Caco-2 (cell line): ENCODE data around the gene ESRRB. TPM values are rescaled to one million over a fixed set of nuclear protein-coding genes. Genes with fewer than 3 reads are reported as not detected.

ENCODE experiments used
- BruUV-seq: library from RNA; stranded (reverse); fragments of 400-500 nt; replicated peaks from 2 replicates; lab custom pipeline; 2021; lab: Mats Ljungman, UMichigan
- CTCF ChIA-PET: fragments of 300-600 bp; sonication (Branson Sonifier 250); formaldehyde crosslinking; loops from one replicate; lab custom pipeline; 2022; ENCODE audit warnings: antibody characterized with exemption; lab: Charles Lee
- POLR2A ChIA-PET: fragments of 300-600 bp; sonication (Branson Sonifier 250); formaldehyde crosslinking; loops from one replicate; lab custom pipeline; 2022; ENCODE audit warnings: antibody characterized with exemption; lab: Charles Lee
- DNase-seq, 2 experiments: peaks; one replicate each; pipeline versions ENCODE4 v3.0.0 to v3.0.0-alpha.2; 2020 to 2022
- H3K27me3 ChIP-seq: replicated peaks from 2 replicates; pipeline ENCODE4 v1.6.0; 2011; ENCODE audit warnings: low read length; ENCODE audit not compliant: control insufficient read depth, insufficient read depth
- H3K36me3 ChIP-seq: 2 replicates; pipeline ENCODE4 v1.5.1; 2011; ENCODE audit warnings: low read length; ENCODE audit not compliant: control insufficient read depth, insufficient read depth
- H3K4me1 ChIP-seq: fragments of 250-450 bp; sonication (Bioruptor Pico); 2 replicates; pipeline ENCODE4 v1.5.1; 2020; ENCODE audit warnings: mild to moderate bottlenecking
- H3K4me3 ChIP-seq: 2 replicates; pipeline ENCODE4 v1.5.1; 2011; ENCODE audit warnings: low read depth, mild to moderate bottlenecking, control low read depth, low read length
- H3K9me3 ChIP-seq: fragments of 250-450 bp; sonication (Bioruptor Pico); 2 replicates; pipeline ENCODE4 v1.5.1; 2020; ENCODE audit warnings: mild to moderate bottlenecking, moderate library complexity
- H3K27ac Mint-ChIP-seq: one replicate; pipeline ENCODE4 v1.8.0; 2022; ENCODE audit warnings: mixed read lengths; ENCODE audit not compliant: unreplicated experiment
- H3K27me3 Mint-ChIP-seq: one replicate; pipeline ENCODE4 v1.8.0; 2022; ENCODE audit warnings: mixed read lengths; ENCODE audit not compliant: insufficient read depth, unreplicated experiment
- H3K36me3 Mint-ChIP-seq: one replicate; pipeline ENCODE4 v1.8.0; 2022; ENCODE audit warnings: mild to moderate bottlenecking, mixed read lengths; ENCODE audit not compliant: insufficient read depth, unreplicated experiment
- H3K4me1 Mint-ChIP-seq: one replicate; pipeline ENCODE4 v1.8.0; 2022; ENCODE audit warnings: low read depth, mixed read lengths; ENCODE audit not compliant: unreplicated experiment
- H3K4me3 Mint-ChIP-seq: one replicate; pipeline ENCODE4 v1.8.0; 2022; ENCODE audit warnings: mild to moderate bottlenecking, moderate library complexity, mixed read lengths; ENCODE audit not compliant: unreplicated experiment
- H3K9me3 Mint-ChIP-seq: one replicate; pipeline ENCODE4 v1.8.0; 2022; ENCODE audit warnings: mixed read lengths; ENCODE audit not compliant: unreplicated experiment
- CTCF ChIP-seq, 2 experiments: fragments of 200-600 bp in 1 of 2; IDR thresholded peaks; 1 replicate in 1 of 2; 2 replicates in 1 of 2; pipeline versions ENCODE4 v1.5.1 to v1.8.0; 2011 to 2022; ENCODE audit warnings: antibody characterized with exemption in 1 of 2, control low read depth in 1 of 2, inconsistent platforms in 1 of 2, low read depth in 1 of 2, low read length in 1 of 2, mild to moderate bottlenecking in 1 of 2, moderate library complexity in 1 of 2; ENCODE audit not compliant: insufficient read depth in 1 of 2, severe bottlenecking in 1 of 2, unreplicated experiment in 1 of 2
- intact Hi-C: fragments of 100-400 bp; cut with micrococcal nuclease; formaldehyde crosslinking; loops from one replicate; pipeline ENCODE4 v1.10.0; 2022; ENCODE audit not compliant: unreplicated experiment
- total RNA-seq: library from RNA; stranded (reverse); gene quantifications from 2 replicates; pipeline ENCODE4 v1.2.3, GENCODE V29; 2022

The ESRRB gene
- total RNA-seq, 1 experiment from 2014 or later: not detected

DNA sequence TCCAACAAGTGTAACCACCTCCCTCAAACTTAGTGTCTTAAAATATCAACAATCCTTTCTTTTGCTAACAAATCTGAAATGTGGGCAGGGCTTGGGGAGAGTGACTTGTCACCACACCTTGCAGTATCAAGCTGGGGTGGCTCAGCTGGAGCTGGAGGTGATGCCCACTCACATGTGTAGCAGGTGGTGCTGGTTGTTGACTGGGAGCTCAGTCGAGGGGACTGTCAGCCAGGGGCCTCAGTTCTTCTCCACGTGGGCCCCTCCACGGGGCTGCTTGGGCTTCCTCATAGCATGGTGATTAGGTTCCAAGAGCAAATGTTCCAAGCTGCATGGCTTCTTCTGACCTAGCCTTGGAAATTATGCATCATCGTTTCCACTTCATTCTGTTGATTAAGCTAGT, 32.6 kb upstream of the ESRRB start:
- H3K4me1 ChIP-seq: no peaks in the 10 kb centered on the region
- no peaks in the 10 kb centered on the region for H3K36me3 ChIP-seq
- no peak for TF ChIP-seq CTCF (IDR thresholded peaks at IDR 0.05; ENCODE audit: insufficient read depth in 1 of 2, low read depth in 1 of 2, low read length in 1 of 2, severe bottlenecking in 1 of 2, unreplicated experiment in 1 of 2)
- intact Hi-C loops: no loop called here
- H3K9me3 ChIP-seq: no peaks in the 10 kb centered on the region
- no peak for DNase-seq
- ChIA-PET CTCF (interaction anchor here (0.7 kb wide), 1 partner anchor 296 kb away, joined by 3 read pairs; no protein-coding TSS in a partner anchor), POLR2A (no interaction called here)
- Mint-ChIP-seq H3K4me3 (no peak overlapping the region), H3K27me3 (peaks cover 16% of the 10 kb centered on the region), H3K27ac (no peak overlapping the region), H3K36me3 (peaks cover 4% of the 10 kb centered on the region), H3K4me1 (no peaks in the 10 kb centered on the region), H3K9me3 (no peaks in the 10 kb centered on the region)
- no TSS peak for BruUV-seq
- H3K27me3 ChIP-seq: no peaks in the 10 kb centered on the region; the same call in 1 of the 2 replicates
- no peak overlapping the region for H3K4me3 ChIP-seq

DNA sequence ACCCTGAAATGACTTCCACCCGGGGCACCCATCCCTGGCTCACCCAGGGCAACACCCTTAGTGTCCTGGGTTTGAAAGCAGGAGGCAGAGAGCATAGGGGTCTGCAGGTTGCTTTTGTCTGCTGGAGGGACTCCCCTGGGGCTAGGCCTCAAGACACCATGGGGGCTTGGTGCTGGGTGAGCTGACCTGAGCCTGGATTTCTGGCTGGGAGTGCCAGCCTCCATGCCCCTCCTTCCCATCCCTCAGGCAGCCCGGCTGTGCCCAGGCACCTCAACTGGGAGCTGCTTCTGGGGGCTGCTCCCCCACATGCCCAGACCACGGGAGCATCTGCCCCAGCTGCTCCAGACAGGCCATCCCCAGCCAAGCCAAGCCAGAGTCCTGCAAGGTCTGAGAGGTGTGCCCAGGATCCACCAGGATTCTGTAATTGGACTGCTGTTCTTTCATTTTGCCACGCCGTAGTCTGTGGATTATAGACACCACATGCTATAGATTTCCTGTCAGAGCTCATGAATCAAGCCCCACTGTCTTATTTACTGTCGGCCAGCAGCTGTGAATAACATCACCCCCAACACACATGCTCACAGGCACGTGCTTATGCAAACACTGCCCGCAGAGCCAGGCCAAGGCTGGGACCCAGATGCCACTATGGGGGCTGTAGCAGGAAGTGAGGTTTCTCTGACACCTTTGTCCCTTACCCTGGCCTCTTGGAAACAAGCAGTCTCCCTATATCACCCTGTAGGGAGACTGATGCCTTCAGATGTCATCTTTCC, 29.4 kb upstream of the ESRRB start:
- no peaks in the 10 kb centered on the region for H3K4me1 ChIP-seq
- H3K36me3 ChIP-seq: no peaks in the 10 kb centered on the region
- POLR2A ChIA-PET: no interaction called here
- intact Hi-C loops: no loop called here
- H3K4me3 Mint-ChIP-seq: no peak overlapping the region
- H3K27me3 Mint-ChIP-seq: peaks cover 22% of the 10 kb centered on the region
- peaks cover 4% of the 10 kb centered on the region for H3K36me3 Mint-ChIP-seq
- H3K27me3 ChIP-seq: no peaks in the 10 kb centered on the region; the same call in 1 of the 2 replicates
- H3K9me3 ChIP-seq: no peaks in the 10 kb centered on the region
- no peak for TF ChIP-seq CTCF (IDR thresholded peaks at IDR 0.05; ENCODE audit: insufficient read depth in 1 of 2, low read depth in 1 of 2, low read length in 1 of 2, severe bottlenecking in 1 of 2, unreplicated experiment in 1 of 2)
- H3K27ac Mint-ChIP-seq: no peak overlapping the region
- no peak for DNase-seq
- H3K9me3 Mint-ChIP-seq: no peaks in the 10 kb centered on the region
- BruUV-seq: no TSS peak
- no peak overlapping the region for H3K4me3 ChIP-seq
- CTCF ChIA-PET: no interaction called here
- no peaks in the 10 kb centered on the region for H3K4me1 Mint-ChIP-seq

- no peaks in the 10 kb centered on the region for H3K36me3 ChIP-seq
- H3K9me3 ChIP-seq: no peaks in the 10 kb centered on the region
- Mint-ChIP-seq H3K27ac (no peak overlapping the region), H3K27me3 (peaks cover 12% of the 10 kb centered on the region), H3K9me3 (no peaks in the 10 kb centered on the region), H3K36me3 (no peaks in the 10 kb centered on the region), H3K4me1 (no peaks in the 10 kb centered on the region), H3K4me3 (no peak overlapping the region)
- TF ChIP-seq CTCF (IDR thresholded peaks at IDR 0.05; ENCODE audit: insufficient read depth in 1 of 2, low read depth in 1 of 2, low read length in 1 of 2, severe bottlenecking in 1 of 2, unreplicated experiment in 1 of 2): no peak
- no peak overlapping the region for H3K4me3 ChIP-seq
- no peaks in the 10 kb centered on the region for H3K4me1 ChIP-seq
- POLR2A ChIA-PET: no interaction called here
- CTCF ChIA-PET: interaction anchor here (1.3 kb wide), 1 partner anchor 298 kb away, joined by 4 read pairs; no protein-coding TSS in a partner anchor
- intact Hi-C loops: no loop called here
- no peaks in the 10 kb centered on the region for H3K27me3 ChIP-seq
- no TSS peak for BruUV-seq
- no peak for DNase-seq
These were observed 27.0 kb upstream of the ESRRB start for GRCh38 chr14:76348898-76349297.
